ENCODE measurements around the gene HHATL.

DNA sequence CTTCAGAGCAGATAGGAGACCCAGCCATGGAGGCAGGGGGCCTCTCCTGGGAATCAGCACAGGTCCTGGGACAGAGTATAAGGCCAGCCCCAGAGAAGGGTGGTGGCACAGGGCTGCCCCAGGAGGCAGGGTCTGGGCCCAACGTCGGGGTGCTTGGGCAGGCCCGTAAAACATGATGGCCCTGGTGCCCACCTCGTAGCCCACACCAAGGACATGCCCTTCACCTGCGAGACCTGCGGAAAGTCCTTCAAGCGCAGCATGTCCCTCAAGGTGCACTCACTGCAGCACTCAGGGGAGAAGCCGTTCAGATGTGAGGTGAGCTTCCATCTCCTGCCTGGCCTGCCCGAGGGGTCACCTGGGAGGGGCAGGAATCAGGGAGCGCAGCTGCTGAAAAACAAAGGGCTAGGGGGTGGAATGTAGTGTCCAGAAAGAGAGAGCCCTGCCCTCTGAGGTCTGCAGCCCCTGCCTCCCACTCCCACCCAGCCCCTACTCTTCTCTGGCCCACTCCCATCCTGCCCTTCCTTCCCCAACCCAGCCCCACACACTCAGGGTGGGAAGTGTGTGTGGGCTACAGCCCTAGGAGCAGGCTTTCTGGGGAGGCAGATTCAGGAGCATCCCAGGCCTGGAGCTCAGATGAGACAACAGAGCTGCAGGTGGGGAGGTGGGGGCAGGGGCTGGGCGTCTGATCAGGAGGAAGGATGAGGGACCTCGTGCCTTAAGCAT is 39.6 kb downstream of the HHATL start:
- TF ChIP-seq, protein P1, sequence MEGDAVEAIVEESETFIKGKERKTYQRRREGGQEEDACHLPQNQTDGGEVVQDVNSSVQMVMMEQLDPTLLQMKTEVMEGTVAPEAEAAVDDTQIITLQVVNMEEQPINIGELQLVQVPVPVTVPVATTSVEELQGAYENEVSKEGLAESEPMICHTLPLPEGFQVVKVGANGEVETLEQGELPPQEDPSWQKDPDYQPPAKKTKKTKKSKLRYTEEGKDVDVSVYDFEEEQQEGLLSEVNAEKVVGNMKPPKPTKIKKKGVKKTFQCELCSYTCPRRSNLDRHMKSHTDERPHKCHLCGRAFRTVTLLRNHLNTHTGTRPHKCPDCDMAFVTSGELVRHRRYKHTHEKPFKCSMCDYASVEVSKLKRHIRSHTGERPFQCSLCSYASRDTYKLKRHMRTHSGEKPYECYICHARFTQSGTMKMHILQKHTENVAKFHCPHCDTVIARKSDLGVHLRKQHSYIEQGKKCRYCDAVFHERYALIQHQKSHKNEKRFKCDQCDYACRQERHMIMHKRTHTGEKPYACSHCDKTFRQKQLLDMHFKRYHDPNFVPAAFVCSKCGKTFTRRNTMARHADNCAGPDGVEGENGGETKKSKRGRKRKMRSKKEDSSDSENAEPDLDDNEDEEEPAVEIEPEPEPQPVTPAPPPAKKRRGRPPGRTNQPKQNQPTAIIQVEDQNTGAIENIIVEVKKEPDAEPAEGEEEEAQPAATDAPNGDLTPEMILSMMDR (IDR thresholded peaks at IDR 0.05 in 8 of 11, conservative IDR thresholded peaks at IDR 0.05 in 3 of 11): no peak
- TF ChIP-seq POLR2A (IDR thresholded peaks at IDR 0.05): no peak
